ENCODE data around the gene HTR3C. TPM values are rescaled to one million over a fixed set of nuclear protein-coding genes. Genes with fewer than 3 reads are reported as not detected.
A peak's percentile ranks its signal among the peaks of the same experiment; 100 is the strongest.
"Not testable (repeated sequence)": the region's sequence is repeated elsewhere in the genome, so short reads cannot be mapped to it uniquely, and the experiment has no call there.

The HTR3C gene
- total and polyA plus RNA-seq, 10 donors = not detected

- intact Hi-C loops (cut with DNase I; ENCODE audit: low total_unique reads) = no loop called here
- peaks cover 0 to 2% (median 0%) of the 10 kb centered on the region in 7 donors for H3K27me3 ChIP-seq (replicated peaks in 1 of 7)
These were observed 30.5 kb upstream of the HTR3C start for GRCh38 chr3:184022323-184022722.

GRCh38 chr3:184025256-184025655 lies 27.6 kb upstream of the HTR3C start:
- H3K36me3 ChIP-seq; DNase-seq; H3K9me3 ChIP-seq; H3K27me3 ChIP-seq (replicated peaks in 1 of 7); H3K4me3 ChIP-seq; intact Hi-C loops (cut with DNase I; ENCODE audit: low total_unique reads); H3K4me1 ChIP-seq; H3K27ac ChIP-seq: not testable (repeated sequence)
- 71 to 80% (median 73%) methylated on average over 5 of the region's 5 CpGs for whole genome bisulfite sequencing, 5 donors

More at GRCh38 chr3:184022323-184022722, 30.5 kb upstream of the HTR3C start:
- WGBS, 5 donors = 14 to 35% (median 24%) methylated on average over 7 of the region's 7 CpGs
- TF ChIP-seq POLR2AphosphoS5 (IDR thresholded peaks at IDR 0.05) = no peak
- no peak for TF ChIP-seq CTCF (IDR thresholded peaks at IDR 0.05 in 8 of 11, conservative IDR thresholded peaks at IDR 0.05 in 3 of 11)
- no peak for TF ChIP-seq POLR2A (IDR thresholded peaks at IDR 0.05)
- H3K4me3 ChIP-seq = peak overlapping the region in 1 of 8 donors; percentile 31
- H3K4me1 ChIP-seq = peaks cover 0 to 12% (median 8%) of the 10 kb centered on the region in 6 donors
- no peaks in the 10 kb centered on the region for H3K36me3 ChIP-seq
- peak overlapping the region in 6 of 8 donors; percentile 46 to 87 (median 76) for H3K27ac ChIP-seq
- DNase-seq = no peak
- H3K9me3 ChIP-seq = no peaks in the 10 kb centered on the region

- 89 to 100% (median 93%) methylated on average over 1 of the region's 1 CpG for WGBS, 5 donors
- H3K27ac ChIP-seq; H3K36me3 ChIP-seq; H3K27me3 ChIP-seq (replicated peaks in 1 of 7); H3K9me3 ChIP-seq; H3K4me1 ChIP-seq; intact Hi-C loops (cut with DNase I; ENCODE audit: low total_unique reads); H3K4me3 ChIP-seq; DNase-seq: not testable (repeated sequence)
These were observed 24.5 kb upstream of the HTR3C start for GRCh38 chr3:184028275-184028890.

GRCh38 chr3:184029443-184029842 lies 23.4 kb upstream of the HTR3C start:
- no peak overlapping the region for H3K4me3 ChIP-seq
- H3K36me3 ChIP-seq = no peaks in the 10 kb centered on the region
- H3K27ac ChIP-seq = no peak overlapping the region
- no peak for TF ChIP-seq CTCF (IDR thresholded peaks at IDR 0.05 in 8 of 11, conservative IDR thresholded peaks at IDR 0.05 in 3 of 11)
- no peak for TF ChIP-seq POLR2AphosphoS5 (IDR thresholded peaks at IDR 0.05)
- no peak for TF ChIP-seq POLR2A (IDR thresholded peaks at IDR 0.05)
- no peaks in the 10 kb centered on the region for H3K9me3 ChIP-seq
- H3K4me1 ChIP-seq = no peaks in the 10 kb centered on the region
- 75 to 93% (median 86%) methylated on average over 2 of the region's 2 CpGs for WGBS, 5 donors
- no peak for DNase-seq
- peaks cover 0 to 4% (median 0%) of the 10 kb centered on the region in 7 donors for H3K27me3 ChIP-seq (replicated peaks in 1 of 7)
- intact Hi-C loops (cut with DNase I; ENCODE audit: low total_unique reads) = no loop called here

- H3K27ac ChIP-seq = no peak overlapping the region
- H3K4me1 ChIP-seq = no peaks in the 10 kb centered on the region
- peaks cover 0 to 4% (median 0%) of the 10 kb centered on the region in 7 donors for H3K27me3 ChIP-seq (replicated peaks in 1 of 7)
- no peak for DNase-seq
- no peak for TF ChIP-seq POLR2A (IDR thresholded peaks at IDR 0.05)
- no peak for TF ChIP-seq CTCF (IDR thresholded peaks at IDR 0.05 in 8 of 11, conservative IDR thresholded peaks at IDR 0.05 in 3 of 11)
- no peak for TF ChIP-seq POLR2AphosphoS5 (IDR thresholded peaks at IDR 0.05)
- H3K4me3 ChIP-seq = no peak overlapping the region
- 78 to 91% (median 84%) methylated on average over 3 of the region's 3 CpGs for WGBS, 5 donors
- H3K36me3 ChIP-seq = no peaks in the 10 kb centered on the region
- no peaks in the 10 kb centered on the region for H3K9me3 ChIP-seq
- intact Hi-C loops (cut with DNase I; ENCODE audit: low total_unique reads) = no loop called here
These were observed 22.3 kb upstream of the HTR3C start for GRCh38 chr3:184030536-184030935.

Measured in spleen (tissue), 11 donors.